A549 (cell line): ENCODE data around the gene NRG3.

Experiments used
- BHLHE40 ChIP-seq: IDR thresholded peaks from 2 replicates; pipeline ENCODE4 v1.6.1; 2012; ENCODE audit warnings: low read depth, low read length, inconsistent platforms
- CTCF ChIP-seq: fragments of >200 bp; sonication (Bioruptor Twin); formaldehyde crosslinking; IDR thresholded peaks from 3 replicates; pipeline ENCODE4 v1.5.1; 2016
- EP300 ChIP-seq, 2 experiments: fragments of >200 bp; sonication (Bioruptor Twin); formaldehyde crosslinking; IDR thresholded peaks; 2 replicates in 1 of 2; 3 replicates in 1 of 2; pipeline ENCODE4 v1.6.1; 2016 to 2017
- HMGXB4 ChIP-seq: fragments of 250-450 bp; sonication (Bioruptor Pico); IDR thresholded peaks from 2 replicates; pipeline ENCODE4 v1.5.0; 2021; ENCODE audit warnings: mild to moderate bottlenecking, moderate library complexity, borderline replicate concordance
- MAFK ChIP-seq: fragments of 450-650 bp; IDR thresholded peaks from 2 replicates; pipeline ENCODE4 v1.6.1; 2014; ENCODE audit not compliant: partially characterized antibody
- MAX ChIP-seq: IDR thresholded peaks from 2 replicates; pipeline ENCODE4 v1.6.1; 2012
- POLR2A ChIP-seq: IDR thresholded peaks from 2 replicates; pipeline ENCODE4 v1.6.1; 2012; ENCODE audit warnings: mild to moderate bottlenecking, low read length
- RCOR1 ChIP-seq: fragments of 150-350 bp; IDR thresholded peaks from 2 replicates; pipeline ENCODE4 v1.6.1; 2014; ENCODE audit warnings: antibody characterized with exemption, low read length, low read depth
- RNF2 ChIP-seq: fragments of 200-600 bp; sonication (generic); IDR thresholded peaks from 2 replicates; pipeline ENCODE4 v1.6.1; 2016; ENCODE audit warnings: low read depth, mild to moderate bottlenecking, antibody characterized with exemption, moderate library complexity, borderline replicate concordance
- SREBF2 ChIP-seq: fragments of 450-650 bp; IDR thresholded peaks from 2 replicates; pipeline ENCODE4 v1.6.1; 2014; ENCODE audit warnings: mild to moderate bottlenecking, moderate library complexity
- TF ChIP-seq, protein P1 (sequence below): IDR thresholded peaks from 2 replicates; pipeline ENCODE4 v1.6.1; 2012
- TF ChIP-seq, protein P2 (sequence below): IDR thresholded peaks from 2 replicates; pipeline ENCODE4 v1.6.1; 2012; ENCODE audit warnings: low read depth, borderline replicate concordance

- TF ChIP-seq POLR2A (no peak), EP300 (IDR thresholded peaks at IDR 0.05) (no peak), CTCF (no peak), SREBF2 (no peak), MAFK (peak; percentile 46), RNF2 (no peak), HMGXB4 (CRISPR knock-in tag) (no peak), MAX (no peak), BHLHE40 (no peak), RCOR1 (no peak)
- TF ChIP-seq, protein P1, sequence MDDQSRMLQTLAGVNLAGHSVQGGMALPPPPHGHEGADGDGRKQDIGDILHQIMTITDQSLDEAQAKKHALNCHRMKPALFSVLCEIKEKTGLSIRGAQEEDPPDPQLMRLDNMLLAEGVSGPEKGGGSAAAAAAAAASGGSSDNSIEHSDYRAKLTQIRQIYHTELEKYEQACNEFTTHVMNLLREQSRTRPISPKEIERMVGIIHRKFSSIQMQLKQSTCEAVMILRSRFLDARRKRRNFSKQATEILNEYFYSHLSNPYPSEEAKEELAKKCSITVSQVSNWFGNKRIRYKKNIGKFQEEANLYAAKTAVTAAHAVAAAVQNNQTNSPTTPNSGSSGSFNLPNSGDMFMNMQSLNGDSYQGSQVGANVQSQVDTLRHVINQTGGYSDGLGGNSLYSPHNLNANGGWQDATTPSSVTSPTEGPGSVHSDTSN = no peak
- TF ChIP-seq, protein P2, sequence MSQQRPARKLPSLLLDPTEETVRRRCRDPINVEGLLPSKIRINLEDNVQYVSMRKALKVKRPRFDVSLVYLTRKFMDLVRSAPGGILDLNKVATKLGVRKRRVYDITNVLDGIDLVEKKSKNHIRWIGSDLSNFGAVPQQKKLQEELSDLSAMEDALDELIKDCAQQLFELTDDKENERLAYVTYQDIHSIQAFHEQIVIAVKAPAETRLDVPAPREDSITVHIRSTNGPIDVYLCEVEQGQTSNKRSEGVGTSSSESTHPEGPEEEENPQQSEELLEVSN = no peak
Measured at GRCh38 chr10:81898518-81898917, 23.5 kb downstream of the NRG3 start.
